Measurements from ENCODE around the gene TARDBP. TPM values are rescaled to one million over a fixed set of nuclear protein-coding genes. Genes with fewer than 3 reads are reported as not detected.
"Not testable (repeated sequence)": the region's sequence is repeated elsewhere in the genome, so short reads cannot be mapped to it uniquely, and the experiment has no call there.

Gene TARDBP
- total RNA-seq, 1 donor from 2014 or later: 197 TPM

DNA sequence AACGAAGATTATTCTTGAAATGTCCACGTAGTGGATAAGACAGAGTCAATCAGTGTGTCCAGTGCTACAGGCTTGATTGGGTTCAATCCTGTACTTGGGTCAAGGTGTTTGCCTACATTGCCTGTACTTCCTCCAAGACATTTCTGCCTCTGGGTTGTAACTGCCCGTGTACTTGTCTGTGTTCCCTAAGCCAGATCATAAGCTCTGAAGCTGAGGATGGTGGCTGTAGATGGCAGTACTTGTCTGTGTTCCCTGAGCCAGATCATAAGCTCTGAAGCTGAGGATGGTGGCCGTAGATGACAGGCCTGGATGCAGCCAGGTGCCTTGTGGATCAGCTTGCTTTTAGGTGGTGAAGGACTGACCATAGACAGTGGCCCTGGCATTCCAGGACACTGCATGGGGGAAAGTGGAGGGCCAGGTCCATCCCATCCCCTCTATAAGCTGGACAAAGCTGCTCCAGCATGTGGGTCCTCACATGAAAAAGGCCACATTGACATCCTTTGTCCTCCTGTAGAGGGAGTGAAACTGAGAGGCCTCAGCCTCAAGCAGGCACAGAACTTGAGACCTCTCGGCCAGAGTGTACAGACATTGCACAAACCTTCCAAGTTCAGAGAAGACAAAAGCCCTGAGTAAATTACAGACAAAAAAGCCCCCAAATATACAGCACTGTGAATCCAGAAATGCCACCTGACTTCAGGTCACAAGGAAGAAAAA, 49.4 kb downstream of the TARDBP start:
- Mint-ChIP-seq H3K36me3 (ENCODE audit: low read depth) (peaks cover 44% of the 10 kb centered on the region), H3K4me1 (ENCODE audit: low read depth) (peaks cover 30% of the 10 kb centered on the region), H3K4me3 (peak overlapping the region; percentile 97), H3K27ac (peak overlapping the region; percentile 43), H3K9me3 (no peaks in the 10 kb centered on the region), H3K27me3 (ENCODE audit: insufficient read depth) (no peaks in the 10 kb centered on the region)
- intact Hi-C loops (cut with micrococcal nuclease): loop anchor here (1.0 to 10.0 kb wide), 4 partner anchors 82 to 745 kb away; partner anchors contain the start of genes AGTRAP, CLCN6, MTHFR and MTOR
- no peak for DNase-seq (ENCODE audit: low spot score)

DNA sequence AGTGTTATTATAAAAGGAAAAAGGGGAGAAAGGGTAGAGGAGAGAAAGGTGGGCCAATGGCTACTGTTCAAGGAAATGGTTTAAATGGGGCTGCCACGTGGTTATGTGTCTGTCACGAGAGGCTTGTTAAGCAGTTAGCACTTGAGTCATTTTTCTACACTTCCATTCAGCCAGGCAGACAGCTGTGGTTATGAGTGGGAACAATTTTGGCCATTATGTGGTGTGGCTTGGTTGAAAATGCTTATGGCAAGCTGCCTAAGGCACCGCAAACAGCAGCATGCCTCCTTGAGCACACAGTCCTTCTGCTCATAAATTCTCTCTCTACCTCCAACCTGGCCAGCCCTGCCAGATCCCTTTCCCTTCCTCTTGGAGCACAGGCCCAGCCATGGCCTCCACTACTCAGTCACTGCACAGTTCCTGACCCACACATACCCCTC, 50.5 kb downstream of the TARDBP start:
- intact Hi-C loops (cut with micrococcal nuclease): loop anchor here (5.0 to 10.0 kb wide), 2 partner anchors 672 to 744 kb away; partner anchors contain the start of genes AGTRAP, CLCN6 and MTHFR
- Mint-ChIP-seq H3K36me3 (ENCODE audit: low read depth) (peaks cover 42% of the 10 kb centered on the region), H3K27ac (peak overlapping the region; percentile 81), H3K27me3 (ENCODE audit: insufficient read depth) (no peaks in the 10 kb centered on the region), H3K4me1 (ENCODE audit: low read depth) (peaks cover 30% of the 10 kb centered on the region), H3K9me3 (no peaks in the 10 kb centered on the region), H3K4me3 (peak overlapping the region; percentile 63)
- peak; percentile 36 for DNase-seq (ENCODE audit: low spot score)

DNA sequence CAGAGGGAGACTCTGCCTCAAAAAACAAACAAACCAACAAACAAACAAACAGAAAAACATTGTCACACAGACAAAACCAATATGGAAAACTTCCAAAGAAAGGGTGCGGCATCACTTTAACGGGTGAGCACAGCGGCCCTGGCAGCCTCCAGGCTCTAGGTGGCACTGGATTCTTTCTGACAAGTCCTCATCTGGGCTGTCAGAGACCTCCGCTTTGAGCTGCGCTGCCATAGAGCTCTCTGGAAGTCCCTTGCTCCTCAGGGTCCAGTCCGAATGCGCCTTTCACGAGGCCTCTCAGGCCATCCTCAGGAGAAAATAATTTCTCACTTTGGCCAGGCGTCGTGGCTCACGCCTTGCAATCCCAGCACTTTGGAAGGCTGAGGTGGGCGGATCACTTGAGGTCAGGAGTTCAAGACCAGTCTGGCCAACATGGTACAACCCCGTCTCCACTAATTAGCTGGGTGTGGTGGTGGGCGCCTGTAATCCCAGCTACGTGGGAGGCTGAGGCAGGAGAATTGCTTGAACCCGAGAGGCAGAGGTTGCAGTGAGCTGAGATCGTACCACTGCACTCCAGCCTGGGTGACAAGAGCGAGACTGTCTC, 51.6 kb downstream of the TARDBP start:
- not testable (repeated sequence) for DNase-seq (ENCODE audit: low spot score); H3K4me3 Mint-ChIP-seq; H3K27me3 Mint-ChIP-seq (ENCODE audit: insufficient read depth); H3K27ac Mint-ChIP-seq; H3K9me3 Mint-ChIP-seq
- Mint-ChIP-seq H3K36me3 (ENCODE audit: low read depth) (peaks cover 43% of the 10 kb centered on the region), H3K4me1 (ENCODE audit: low read depth) (peaks cover 30% of the 10 kb centered on the region)
- intact Hi-C loops (cut with micrococcal nuclease): loop anchor here (5.0 to 10.0 kb wide), 2 partner anchors 671 to 743 kb away; partner anchors contain the start of genes AGTRAP, CLCN6 and MTHFR

DNA sequence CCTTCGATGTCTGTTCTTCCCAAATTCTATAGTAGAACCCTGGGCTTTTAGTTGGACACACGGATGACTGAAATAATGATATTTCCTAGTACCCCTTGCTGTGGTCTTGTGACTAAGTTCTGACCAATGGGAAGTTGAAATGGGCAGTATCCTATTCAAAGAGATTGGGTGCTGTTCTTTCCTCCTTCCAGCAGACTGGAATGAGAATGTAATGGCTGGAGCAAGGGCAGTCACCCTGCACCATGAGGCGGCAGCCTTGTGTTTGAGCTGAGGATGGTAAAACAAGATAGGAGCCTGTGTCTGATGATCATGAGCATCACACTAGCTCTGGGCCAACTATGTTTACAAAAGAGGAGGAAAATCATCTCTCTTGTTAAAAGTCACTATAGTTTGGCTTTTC, 52.5 kb downstream of the TARDBP start:
- H3K9me3 Mint-ChIP-seq: no peaks in the 10 kb centered on the region
- peaks cover 30% of the 10 kb centered on the region for H3K4me1 Mint-ChIP-seq (ENCODE audit: low read depth)
- no peak overlapping the region for H3K27ac Mint-ChIP-seq
- no peaks in the 10 kb centered on the region for H3K27me3 Mint-ChIP-seq (ENCODE audit: insufficient read depth)
- no peak overlapping the region for H3K4me3 Mint-ChIP-seq
- H3K36me3 Mint-ChIP-seq (ENCODE audit: low read depth): peaks cover 47% of the 10 kb centered on the region
- intact Hi-C loops (cut with micrococcal nuclease): loop anchor here (5.0 to 10.0 kb wide), 2 partner anchors 670 to 742 kb away; partner anchors contain the start of genes AGTRAP, CLCN6 and MTHFR
- no peak for DNase-seq (ENCODE audit: low spot score)

- no peaks in the 10 kb centered on the region for H3K27me3 Mint-ChIP-seq (ENCODE audit: insufficient read depth)
- peaks cover 47% of the 10 kb centered on the region for H3K36me3 Mint-ChIP-seq (ENCODE audit: low read depth)
- intact Hi-C loops (cut with micrococcal nuclease): loop anchor here (10.0 kb wide), 1 partner anchor 669 kb away; the partner anchor contains the start of gene AGTRAP
- no peak overlapping the region for H3K27ac Mint-ChIP-seq
- peaks cover 26% of the 10 kb centered on the region for H3K4me1 Mint-ChIP-seq (ENCODE audit: low read depth)
- no peaks in the 10 kb centered on the region for H3K9me3 Mint-ChIP-seq
- no peak for DNase-seq (ENCODE audit: low spot score)
- no peak overlapping the region for H3K4me3 Mint-ChIP-seq
Observed at GRCh38 chr1:11065796-11066195, 53.3 kb downstream of the TARDBP start.

- Mint-ChIP-seq H3K36me3 (ENCODE audit: low read depth) (peaks cover 57% of the 10 kb centered on the region), H3K9me3 (no peaks in the 10 kb centered on the region), H3K4me1 (ENCODE audit: low read depth) (peaks cover 8% of the 10 kb centered on the region), H3K4me3 (no peak overlapping the region), H3K27me3 (ENCODE audit: insufficient read depth) (no peaks in the 10 kb centered on the region), H3K27ac (no peak overlapping the region)
- intact Hi-C loops (cut with micrococcal nuclease): loop anchor here (10.0 kb wide), 1 partner anchor 667 kb away; the partner anchor contains the start of gene AGTRAP
- DNase-seq (ENCODE audit: low spot score): no peak
Observed at GRCh38 chr1:11067716-11068599, 55.5 kb downstream of the TARDBP start.

GRCh38 chr1:11068600-11069473, 56.4 kb downstream of the TARDBP start:
- Mint-ChIP-seq H3K4me1 (ENCODE audit: low read depth) (no peaks in the 10 kb centered on the region), H3K36me3 (ENCODE audit: low read depth) (peaks cover 53% of the 10 kb centered on the region)
- intact Hi-C loops (cut with micrococcal nuclease): loop anchor here (10.0 kb wide), 1 partner anchor 666 kb away; the partner anchor contains the start of gene AGTRAP

DNA sequence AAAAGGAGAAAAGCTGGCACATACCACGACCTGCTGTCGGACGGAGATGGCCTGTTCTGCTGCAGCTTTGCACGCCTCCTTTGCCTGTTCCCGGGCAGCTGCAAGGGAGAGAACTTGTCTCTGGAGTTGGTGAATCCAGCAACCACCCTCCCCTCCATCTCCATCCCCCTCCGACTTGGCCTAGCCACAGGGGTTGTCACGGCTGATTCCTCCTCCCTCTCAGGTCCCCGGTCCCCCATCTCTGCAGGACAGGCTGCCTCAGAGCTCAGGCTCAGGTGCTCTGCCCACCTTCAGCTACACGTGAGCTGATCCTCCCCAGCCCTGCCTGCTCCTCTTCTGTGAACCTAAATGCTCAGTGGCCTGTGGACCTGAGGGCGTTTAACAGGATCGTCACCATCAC, 58.4 kb downstream of the TARDBP start:
- H3K27ac Mint-ChIP-seq: no peak overlapping the region
- no peaks in the 10 kb centered on the region for H3K4me1 Mint-ChIP-seq (ENCODE audit: low read depth)
- intact Hi-C loops (cut with micrococcal nuclease): loop anchor here (5.0 kb wide), 1 partner anchor 34 kb away; no protein-coding TSS in a partner anchor
- H3K27me3 Mint-ChIP-seq (ENCODE audit: insufficient read depth): no peaks in the 10 kb centered on the region
- no peak for DNase-seq (ENCODE audit: low spot score)
- no peaks in the 10 kb centered on the region for H3K9me3 Mint-ChIP-seq
- H3K4me3 Mint-ChIP-seq: no peak overlapping the region
- H3K36me3 Mint-ChIP-seq (ENCODE audit: low read depth): peaks cover 50% of the 10 kb centered on the region

More at GRCh38 chr1:11068600-11069473, 56.4 kb downstream of the TARDBP start:
- H3K27ac Mint-ChIP-seq: no peak overlapping the region
- H3K4me3 Mint-ChIP-seq: no peak overlapping the region
- no peaks in the 10 kb centered on the region for H3K27me3 Mint-ChIP-seq (ENCODE audit: insufficient read depth)
- H3K9me3 Mint-ChIP-seq: no peaks in the 10 kb centered on the region
- DNase-seq (ENCODE audit: low spot score): no peak

DNA sequence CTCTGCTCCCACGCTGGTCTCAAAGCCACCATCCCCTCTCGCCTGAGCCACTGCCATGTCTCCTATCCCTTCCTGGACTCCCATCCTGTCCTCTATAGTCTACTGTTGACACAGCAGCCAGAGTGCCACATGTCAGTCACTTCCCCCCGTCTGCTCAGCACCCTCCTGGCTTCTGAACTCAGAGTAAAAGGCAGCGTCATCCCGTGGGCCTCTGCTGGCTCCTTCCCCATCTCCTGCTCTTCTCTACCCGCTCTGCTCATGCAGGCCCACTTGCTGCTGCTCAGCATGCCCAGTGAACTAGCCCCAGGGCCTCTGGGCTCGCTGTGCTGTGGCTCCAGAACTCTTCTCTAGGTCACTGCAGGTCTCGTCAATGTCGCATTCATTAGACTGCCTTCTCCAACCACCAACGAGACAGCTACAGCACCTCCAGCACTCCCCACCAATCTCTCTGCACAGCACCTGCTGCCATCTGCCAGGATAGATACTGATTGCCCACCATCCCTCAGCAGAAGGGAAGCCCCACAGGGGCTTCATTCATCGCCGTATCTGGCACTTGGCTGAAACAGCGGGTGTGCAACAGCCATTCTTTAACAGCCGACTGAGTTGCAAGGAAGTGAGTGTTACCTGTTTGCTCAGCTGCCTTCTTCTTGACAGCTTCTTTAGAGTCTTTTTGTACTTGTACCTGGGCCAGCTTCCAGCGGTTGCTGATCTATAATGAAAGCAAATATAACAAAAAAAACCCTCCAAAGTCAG, 59.2 kb downstream of the TARDBP start:
- no peak for DNase-seq (ENCODE audit: low spot score)
- Mint-ChIP-seq H3K27ac (peak overlapping the region; percentile 37), H3K9me3 (no peaks in the 10 kb centered on the region), H3K36me3 (ENCODE audit: low read depth) (peaks cover 51% of the 10 kb centered on the region), H3K4me1 (ENCODE audit: low read depth) (no peaks in the 10 kb centered on the region), H3K27me3 (ENCODE audit: insufficient read depth) (no peaks in the 10 kb centered on the region), H3K4me3 (no peak overlapping the region)
- intact Hi-C loops (cut with micrococcal nuclease): loop anchor here (5.0 kb wide), 1 partner anchor 34 kb away; no protein-coding TSS in a partner anchor

DNA sequence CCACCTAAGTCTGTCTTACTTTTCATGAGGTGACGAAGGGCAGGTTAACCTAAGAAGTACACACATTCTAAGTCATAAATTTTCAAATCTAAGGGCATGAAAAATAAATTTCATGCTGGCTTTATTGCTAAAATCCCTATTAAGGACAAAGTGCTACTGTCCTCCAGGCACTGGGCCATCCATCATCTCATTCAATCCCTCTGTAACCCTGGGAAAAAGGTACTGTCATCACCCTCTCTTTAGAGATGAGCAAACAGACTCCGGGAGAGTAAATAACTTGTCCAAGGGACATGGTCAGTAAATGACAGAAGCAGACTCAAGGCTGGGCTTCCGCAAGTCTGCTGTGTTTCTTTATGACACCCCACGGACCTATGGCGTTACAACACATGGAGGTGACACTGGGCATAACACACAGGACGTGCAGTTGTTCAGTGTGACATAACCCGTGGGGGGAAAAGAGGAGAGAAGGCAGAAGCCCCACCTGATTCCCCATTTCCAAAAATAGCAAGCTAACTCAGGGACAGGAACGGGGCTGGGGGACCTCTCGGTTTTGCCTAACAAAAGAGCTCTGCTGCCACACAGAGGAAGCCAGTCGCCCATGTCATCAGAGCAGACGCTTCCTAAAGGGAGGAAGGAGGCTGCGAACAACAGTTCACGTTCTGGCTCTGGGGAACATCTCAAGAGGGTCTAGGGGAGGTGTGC, 59.9 kb downstream of the TARDBP start:
- H3K27me3 Mint-ChIP-seq (ENCODE audit: insufficient read depth): no peaks in the 10 kb centered on the region
- DNase-seq (ENCODE audit: low spot score): no peak
- H3K4me3 Mint-ChIP-seq: no peak overlapping the region
- no peaks in the 10 kb centered on the region for H3K4me1 Mint-ChIP-seq (ENCODE audit: low read depth)
- H3K27ac Mint-ChIP-seq: no peak overlapping the region
- no peaks in the 10 kb centered on the region for H3K9me3 Mint-ChIP-seq
- peaks cover 52% of the 10 kb centered on the region for H3K36me3 Mint-ChIP-seq (ENCODE audit: low read depth)
- intact Hi-C loops (cut with micrococcal nuclease): loop anchor here (5.0 kb wide), 1 partner anchor 35 kb away; no protein-coding TSS in a partner anchor

GRCh38 chr1:11073398-11073797, 60.9 kb downstream of the TARDBP start:
- H3K27ac Mint-ChIP-seq; H3K4me3 Mint-ChIP-seq; H3K27me3 Mint-ChIP-seq (ENCODE audit: insufficient read depth); H3K9me3 Mint-ChIP-seq; H3K4me1 Mint-ChIP-seq (ENCODE audit: low read depth); DNase-seq (ENCODE audit: low spot score): not testable (repeated sequence)
- peaks cover 49% of the 10 kb centered on the region for H3K36me3 Mint-ChIP-seq (ENCODE audit: low read depth)
- intact Hi-C loops (cut with micrococcal nuclease): loop anchor here (5.0 kb wide), 1 partner anchor 36 kb away; no protein-coding TSS in a partner anchor
